Endothelial cell (in vitro differentiated cells): ENCODE measurements around the gene NID2. TPM values are rescaled to one million over a fixed set of nuclear protein-coding genes. Genes with fewer than 3 reads are reported as not detected.

Source experiments
- DNase-seq: peaks from one replicate; pipeline ENCODE4 v3.0.0; 2021; ENCODE audit warnings: low spot score
- H3K27ac Mint-ChIP-seq: one replicate; pipeline ENCODE4 v1.8.0; 2021; ENCODE audit warnings: mixed read lengths, inconsistent platforms; ENCODE audit not compliant: unreplicated experiment
- H3K27me3 Mint-ChIP-seq: one replicate; pipeline ENCODE4 v1.8.0; 2021; ENCODE audit warnings: mild to moderate bottlenecking, moderate library complexity, mixed read lengths, inconsistent platforms; ENCODE audit not compliant: unreplicated experiment
- H3K36me3 Mint-ChIP-seq: one replicate; pipeline ENCODE4 v1.8.0; 2021; ENCODE audit warnings: mild to moderate bottlenecking, low read depth, mixed read lengths, inconsistent platforms; ENCODE audit not compliant: unreplicated experiment
- H3K4me1 Mint-ChIP-seq: one replicate; pipeline ENCODE4 v1.8.0; 2021; ENCODE audit warnings: mild to moderate bottlenecking, mixed read lengths, inconsistent platforms; ENCODE audit not compliant: unreplicated experiment
- H3K4me3 Mint-ChIP-seq: one replicate; pipeline ENCODE4 v1.8.0; 2021; ENCODE audit warnings: mild to moderate bottlenecking, mixed read lengths, inconsistent platforms; ENCODE audit not compliant: unreplicated experiment
- H3K9me3 Mint-ChIP-seq: one replicate; pipeline ENCODE4 v1.8.0; 2021; ENCODE audit warnings: mixed read lengths, inconsistent platforms; ENCODE audit not compliant: unreplicated experiment
- CTCF ChIP-seq: fragments of 200-600 bp; sonication (generic); IDR thresholded peaks from one replicate; pipeline ENCODE4 v1.5.0; 2021; ENCODE audit warnings: antibody characterized with exemption; ENCODE audit not compliant: unreplicated experiment
- total RNA-seq: library from RNA; stranded (reverse); fragmentation: NEBNext Ultra II Directional; extraction: Animal tissue kit (Norgen Biotek cat#: 25700); gene quantifications from one replicate; pipeline ENCODE4 v1.2.1, GENCODE V29; 2021; ENCODE audit not compliant: unreplicated experiment

NID2 gene
- total RNA-seq, 1 donor from 2014 or later = 80.8 TPM

- no peak overlapping the region for H3K27ac Mint-ChIP-seq
- no peak overlapping the region for H3K4me3 Mint-ChIP-seq
- H3K9me3 Mint-ChIP-seq = peaks cover 4% of the 10 kb centered on the region
- no peaks in the 10 kb centered on the region for H3K36me3 Mint-ChIP-seq
- no peaks in the 10 kb centered on the region for H3K4me1 Mint-ChIP-seq
- no peak for DNase-seq
- no peak for TF ChIP-seq CTCF
- H3K27me3 Mint-ChIP-seq = no peaks in the 10 kb centered on the region
These were observed 20.4 kb upstream of the NID2 start for GRCh38 chr14:52089218-52089617.

GRCh38 chr14:52086711-52087110 lies 17.9 kb upstream of the NID2 start:
- Mint-ChIP-seq H3K27ac (no peak overlapping the region), H3K9me3 (peaks cover 4% of the 10 kb centered on the region), H3K4me1 (no peaks in the 10 kb centered on the region), H3K4me3 (no peak overlapping the region), H3K36me3 (no peaks in the 10 kb centered on the region), H3K27me3 (no peaks in the 10 kb centered on the region)
- no peak for DNase-seq
- TF ChIP-seq CTCF = no peak

- H3K36me3 Mint-ChIP-seq = no peaks in the 10 kb centered on the region
- no peaks in the 10 kb centered on the region for H3K4me1 Mint-ChIP-seq
- no peak for TF ChIP-seq CTCF
These were observed 14.0 kb upstream of the NID2 start for GRCh38 chr14:52082903-52083302.

GRCh38 chr14:52081964-52082363 lies 13.1 kb upstream of the NID2 start:
- TF ChIP-seq CTCF = no peak
- no peaks in the 10 kb centered on the region for H3K4me1 Mint-ChIP-seq
- H3K9me3 Mint-ChIP-seq = peaks cover 4% of the 10 kb centered on the region
- no peak overlapping the region for H3K27ac Mint-ChIP-seq
- no peaks in the 10 kb centered on the region for H3K27me3 Mint-ChIP-seq
- H3K36me3 Mint-ChIP-seq = no peaks in the 10 kb centered on the region
- no peak overlapping the region for H3K4me3 Mint-ChIP-seq
- no peak for DNase-seq

More at GRCh38 chr14:52082903-52083302, 14.0 kb upstream of the NID2 start:
- peaks cover 4% of the 10 kb centered on the region for H3K9me3 Mint-ChIP-seq
- H3K27me3 Mint-ChIP-seq = no peaks in the 10 kb centered on the region
- H3K27ac Mint-ChIP-seq = no peak overlapping the region
- no peak overlapping the region for H3K4me3 Mint-ChIP-seq
- DNase-seq = no peak

GRCh38 chr14:52080808-52081755 lies 12.2 kb upstream of the NID2 start:
- Mint-ChIP-seq H3K4me1 (no peaks in the 10 kb centered on the region), H3K4me3 (no peak overlapping the region), H3K36me3 (no peaks in the 10 kb centered on the region), H3K27ac (no peak overlapping the region), H3K9me3 (peaks cover 4% of the 10 kb centered on the region), H3K27me3 (no peaks in the 10 kb centered on the region)
- no peak for TF ChIP-seq CTCF
- DNase-seq = no peak
